Ramos (cell line): ENCODE results near the gene SGMS2.

Experiments
- in situ Hi-C: fragments of 300-500 bp; cut with MboI; formaldehyde crosslinking; loops from one replicate; pipeline ENCODE4 v1.14.3; 2022; ENCODE audit warnings: low sequenced_read_pairs; ENCODE audit not compliant: unreplicated experiment

The SGMS2 gene

GRCh38 chr4:107950746-107951540 is 126.2 kb downstream of the SGMS2 start:
- in situ Hi-C loops: no loop called here

GRCh38 chr4:107951551-107951950 is 126.8 kb downstream of the SGMS2 start:
- in situ Hi-C loops: no loop called here

GRCh38 chr4:107956011-107956410 is 131.3 kb downstream of the SGMS2 start:
- in situ Hi-C loops: no loop called here
